ENCODE data around the gene DOK7. TPM values are rescaled to one million over a fixed set of nuclear protein-coding genes. Genes with fewer than 3 reads are reported as not detected.

DOK7 gene
- total RNA-seq, 3 donors from 2014 or later (not counting 1 experiment from before 2014, with no cell fraction given) = 1.3 to 2.9 (median 1.6) TPM

GRCh38 chr4:3495204-3495975 lies 32.3 kb downstream of the DOK7 start:
- no peak overlapping the region for H3K27ac ChIP-seq (ENCODE audit: low read length)
- 90% methylated on average over 28 of the region's 28 CpGs for WGBS (ENCODE audit: insufficient coverage)
- peaks cover 0 to 4% of the 10 kb centered on the region in 2 donors for H3K27me3 Mint-ChIP-seq (ENCODE audit: low read depth in 2 of 2)
- no peaks in the 10 kb centered on the region for H3K27me3 ChIP-seq (ENCODE audit: control insufficient read depth, insufficient read depth, low read length)
- H3K4me3 ChIP-seq (ENCODE audit: low read length) = no peak overlapping the region
- no peaks in the 10 kb centered on the region for H3K9me3 ChIP-seq (ENCODE audit: control insufficient read depth, insufficient read depth, low read length)
- H3K27ac Mint-ChIP-seq = no peak overlapping the region
- H3K4me1 Mint-ChIP-seq = peaks cover 0 to 18% of the 10 kb centered on the region in 2 donors
- peaks cover 3% of the 10 kb centered on the region for H3K36me3 ChIP-seq (ENCODE audit: control insufficient read depth, insufficient read depth, low read length)
- H3K9me3 Mint-ChIP-seq = no peaks in the 10 kb centered on the region
- peaks cover 24% of the 10 kb centered on the region for H3K4me1 ChIP-seq (ENCODE audit: control insufficient read depth, insufficient read depth, low read length)
- intact Hi-C loops (cut with micrococcal nuclease) = no loop called here
- DNase-seq (no peak), ATAC-seq (no peak)
- no peaks in the 10 kb centered on the region for H3K36me3 Mint-ChIP-seq
- H3K4me3 Mint-ChIP-seq = no peak overlapping the region
- TF ChIP-seq CTCF (IDR thresholded peaks at IDR 0.05) = no peak

GRCh38 chr4:3496021-3496420 lies 32.9 kb downstream of the DOK7 start:
- 65% methylated on average over 14 of the region's 14 CpGs for WGBS (ENCODE audit: insufficient coverage)
- H3K36me3 Mint-ChIP-seq = no peaks in the 10 kb centered on the region
- H3K4me3 Mint-ChIP-seq = no peak overlapping the region

GRCh38 chr4:3497095-3497494 lies 34.0 kb downstream of the DOK7 start:
- WGBS (ENCODE audit: insufficient coverage) = 65% methylated on average over 6 of the region's 6 CpGs
- peak overlapping the region in 1 of 2 donors; percentile 67 for H3K27ac Mint-ChIP-seq
- no peaks in the 10 kb centered on the region for H3K27me3 Mint-ChIP-seq (ENCODE audit: low read depth in 2 of 2)
- intact Hi-C loops (cut with micrococcal nuclease) = no loop called here
- Histone ChIP-seq H3K9me3 (ENCODE audit: control insufficient read depth, insufficient read depth, low read length) (no peaks in the 10 kb centered on the region), H3K4me1 (ENCODE audit: control insufficient read depth, insufficient read depth, low read length) (peaks cover 24% of the 10 kb centered on the region), H3K4me3 (ENCODE audit: low read length) (no peak overlapping the region), H3K27me3 (ENCODE audit: control insufficient read depth, insufficient read depth, low read length) (no peaks in the 10 kb centered on the region), H3K36me3 (ENCODE audit: control insufficient read depth, insufficient read depth, low read length) (peaks cover 3% of the 10 kb centered on the region), H3K27ac (ENCODE audit: low read length) (no peak overlapping the region)
- no peak for ATAC-seq
- TF ChIP-seq CTCF (IDR thresholded peaks at IDR 0.05) = no peak
- H3K4me1 Mint-ChIP-seq = peaks cover 0 to 18% of the 10 kb centered on the region in 2 donors
- H3K36me3 Mint-ChIP-seq = no peaks in the 10 kb centered on the region
- H3K4me3 Mint-ChIP-seq = no peak overlapping the region
- no peak for DNase-seq
- H3K9me3 Mint-ChIP-seq = no peaks in the 10 kb centered on the region

More at GRCh38 chr4:3496021-3496420, 32.9 kb downstream of the DOK7 start:
- Mint-ChIP-seq H3K27me3 (ENCODE audit: low read depth in 2 of 2) (peaks cover 0 to 4% of the 10 kb centered on the region in 2 donors), H3K4me1 (peaks cover 0 to 18% of the 10 kb centered on the region in 2 donors), H3K9me3 (no peaks in the 10 kb centered on the region), H3K27ac (no peak overlapping the region)
- ATAC-seq (no peak), DNase-seq (no peak)
- no peaks in the 10 kb centered on the region for H3K9me3 ChIP-seq (ENCODE audit: control insufficient read depth, insufficient read depth, low read length)
- intact Hi-C loops (cut with micrococcal nuclease) = no loop called here
- H3K27ac ChIP-seq (ENCODE audit: low read length) = no peak overlapping the region
- no peaks in the 10 kb centered on the region for H3K27me3 ChIP-seq (ENCODE audit: control insufficient read depth, insufficient read depth, low read length)
- no peak for TF ChIP-seq CTCF (IDR thresholded peaks at IDR 0.05)
- H3K36me3 ChIP-seq (ENCODE audit: control insufficient read depth, insufficient read depth, low read length) = peaks cover 3% of the 10 kb centered on the region
- H3K4me1 ChIP-seq (ENCODE audit: control insufficient read depth, insufficient read depth, low read length) = peaks cover 24% of the 10 kb centered on the region
- H3K4me3 ChIP-seq (ENCODE audit: low read length) = no peak overlapping the region

Measured in natural killer cell (primary cell).